HepG2 (cell line): ENCODE results near the gene PIP4K2C. TPM values are rescaled to one million over a fixed set of nuclear protein-coding genes. Genes with fewer than 3 reads are reported as not detected.

ENCODE experiments used
- ATAC-seq: fragments of 200-7000 bp; cut with Tn5 transposase; 3 replicates; pipeline ENCODE4 v1.9.1; 2020; ENCODE audit warnings: mild to moderate bottlenecking, moderate library complexity
- BruUV-seq: library from RNA; stranded (reverse); fragments of 400-500 nt; replicated peaks from 2 replicates; lab custom pipeline; 2021; lab: Mats Ljungman, UMichigan
- CTCF ChIA-PET: fragments of 300-600 bp; formaldehyde crosslinking; extraction: SDS; loops from one replicate; lab custom pipeline; 2021; ENCODE audit warnings: low total read pairs, inconsistent platforms, low intra/inter-chr PET ratio; lab: Yijun Ruan, JAX
- POLR2A ChIA-PET: fragments of 350-600 bp; sonication (Branson Sonifier 250); formaldehyde crosslinking; loops from one replicate; lab custom pipeline; 2020; ENCODE audit warnings: antibody characterized with exemption, inconsistent platforms; lab: Yijun Ruan, JAX
- DNase-seq: peaks from one replicate; pipeline ENCODE4 v3.0.0-alpha.2; 2015; ENCODE audit warnings: low spot score
- FAIRE-seq: peaks from 3 replicates; lab custom pipeline; 2011; peaks lifted over from hg19 to GRCh38; lab: Jason Lieb, UNC
- H2AFZ ChIP-seq: one replicate; pipeline ENCODE4 v1.6.1; 2011; ENCODE audit warnings: low read length, inconsistent platforms
- H3K27ac ChIP-seq: fragments of 300-600 bp; 3 replicates; pipeline ENCODE4 v1.8.0; 2011; ENCODE audit warnings: mixed run types, mild to moderate bottlenecking, mixed read lengths, low read length, inconsistent platforms; ENCODE audit not compliant: insufficient read depth; ENCODE audit errors: extremely low read length
- H3K27me3 ChIP-seq, 2 experiments: fragments of 200-600 bp in 1 of 2; 2 replicates in 1 of 2; 3 replicates in 1 of 2; pipeline versions ENCODE4 v1.6.0 to v1.8.0; 2011; ENCODE audit warnings: low read length in 2 of 2, mild to moderate bottlenecking in 2 of 2, moderate library complexity in 2 of 2, inconsistent platforms in 1 of 2; ENCODE audit not compliant: insufficient read depth in 2 of 2, control insufficient read depth in 1 of 2
- H3K36me3 ChIP-seq, 2 experiments: fragments of 200-600 bp in 1 of 2; replicated peaks in 1 of 2; 2 replicates in 1 of 2; 3 replicates in 1 of 2; pipeline versions ENCODE4 v1.5.1 to v1.8.0; 2011; ENCODE audit warnings: low read length in 2 of 2, inconsistent platforms in 1 of 2; ENCODE audit not compliant: insufficient read depth in 2 of 2, control insufficient read depth in 1 of 2
- H3K4me1 ChIP-seq: 2 replicates; pipeline ENCODE4 v1.5.1; 2012; ENCODE audit warnings: low read length, inconsistent platforms; ENCODE audit not compliant: insufficient read depth
- H3K4me2 ChIP-seq: 2 replicates; pipeline ENCODE4 v1.6.0; 2011; ENCODE audit warnings: low read depth, low read length, inconsistent platforms
- H3K4me3 ChIP-seq, 3 experiments: fragments of 200-600 bp in 1 of 3; sonication (generic), shearing (Covaris generic) in 1 of 3; replicated peaks in 1 of 3; 2 replicates each; pipeline ENCODE4 v1.5.1; 2011 to 2016; ENCODE audit warnings: low read length in 3 of 3, inconsistent platforms in 2 of 3, low read depth in 2 of 3, mild to moderate bottlenecking in 2 of 3, control low read depth in 1 of 3, mixed read lengths in 1 of 3; ENCODE audit not compliant: insufficient read depth in 1 of 3
- H3K79me2 ChIP-seq: one replicate; pipeline ENCODE4 v1.6.1; 2011; ENCODE audit warnings: low read length, inconsistent platforms; ENCODE audit not compliant: insufficient read depth
- H3K9ac ChIP-seq: 2 replicates; pipeline ENCODE4 v1.6.0; 2011; ENCODE audit warnings: mild to moderate bottlenecking, low read depth, low read length, inconsistent platforms; ENCODE audit not compliant: insufficient read depth
- H3K9me3 ChIP-seq: 2 replicates; pipeline ENCODE4 v1.5.1; 2012; ENCODE audit warnings: mild to moderate bottlenecking, low read length
- H4K20me1 ChIP-seq: 2 replicates; pipeline ENCODE4 v1.6.0; 2011; ENCODE audit warnings: inconsistent platforms, mild to moderate bottlenecking, low read length, moderate library complexity; ENCODE audit not compliant: insufficient read depth
- JARID2 ChIP-seq: sonication (generic); formaldehyde crosslinking; IDR thresholded peaks from 2 replicates; pipeline ENCODE4 v1.8.1; 2023; ENCODE audit warnings: missing genetic modification reagents, inconsistent platforms; ENCODE audit not compliant: insufficient replicate concordance
- PRPF4 ChIP-seq: fragments of 200-400 bp; formaldehyde crosslinking; IDR thresholded peaks from 2 replicates; pipeline ENCODE4 v1.6.1; 2016; ENCODE audit warnings: low read length, low read depth; ENCODE audit not compliant: poor library complexity, severe bottlenecking
- YEATS2 ChIP-seq: sonication (generic); formaldehyde crosslinking; IDR thresholded peaks from 2 replicates; pipeline ENCODE4 v1.4.0; 2020; ENCODE audit warnings: missing genetic modification reagents, borderline replicate concordance
- ZSCAN25 ChIP-seq: sonication (generic); formaldehyde crosslinking; IDR thresholded peaks from 2 replicates; pipeline ENCODE4 v1.8.0; 2022; ENCODE audit warnings: mild to moderate bottlenecking, missing genetic modification reagents
- WGBS: methylation state at CpG from one replicate; pipeline ENCODE4 v1.1.6; 2017; ENCODE audit warnings: low lambda C conversion rate; 5-methylcytosine and 5-hydroxymethylcytosine counted together
- in situ Hi-C: cut with HindIII; loops from 2 replicates; pipeline ENCODE4 v1.10.0; 2017; ENCODE audit warnings: low pct_unique_long_range_greater_than_20kb; ENCODE audit not compliant: extremely low pct_ligation_motif_present
- intact Hi-C: fragments of 100-400 bp; cut with micrococcal nuclease; formaldehyde crosslinking; loops from one replicate; pipeline ENCODE4 v1.10.0; 2022; ENCODE audit not compliant: unreplicated experiment
- polyA plus RNA-seq, 8 experiments: library from polyadenylated mRNA; depleted of rRNA in 3 of 8; stranded (reverse) in 7 of 8; unstranded in 1 of 8; fragments of >200 nt; fragmentation: Illumina TruSeq in 4 of 8; extraction: Trizol in 4 of 8; gene quantifications; 2 replicates each; pipeline versions ENCODE4 v1.2.1 to v1.2.3, GENCODE V29; 2011 to 2016; ENCODE audit warnings: low read depth in 4 of 8, missing spikeins in 1 of 8, mixed read lengths in 1 of 8; ENCODE audit not compliant: insufficient read depth in 1 of 8
- total RNA-seq, 5 experiments: library from RNA; depleted of rRNA; stranded (reverse); fragments of >200 nt; fragmentation: Illumina TruSeq; extraction: Trizol; gene quantifications; 2 replicates each; pipeline ENCODE4 v1.2.3, GENCODE V29; 2016; ENCODE audit warnings: low read depth in 1 of 5
- TF ChIP-seq, protein P1 (sequence below): IDR thresholded peaks from 2 replicates; pipeline ENCODE4 v1.6.1; 2016

PIP4K2C gene
- total and polyA plus RNA-seq, 2 of the 13 experiments (the other 11 are each of a cell fraction or from before 2014, with no cell fraction given), result 23.3 to 26.4 TPM

DNA sequence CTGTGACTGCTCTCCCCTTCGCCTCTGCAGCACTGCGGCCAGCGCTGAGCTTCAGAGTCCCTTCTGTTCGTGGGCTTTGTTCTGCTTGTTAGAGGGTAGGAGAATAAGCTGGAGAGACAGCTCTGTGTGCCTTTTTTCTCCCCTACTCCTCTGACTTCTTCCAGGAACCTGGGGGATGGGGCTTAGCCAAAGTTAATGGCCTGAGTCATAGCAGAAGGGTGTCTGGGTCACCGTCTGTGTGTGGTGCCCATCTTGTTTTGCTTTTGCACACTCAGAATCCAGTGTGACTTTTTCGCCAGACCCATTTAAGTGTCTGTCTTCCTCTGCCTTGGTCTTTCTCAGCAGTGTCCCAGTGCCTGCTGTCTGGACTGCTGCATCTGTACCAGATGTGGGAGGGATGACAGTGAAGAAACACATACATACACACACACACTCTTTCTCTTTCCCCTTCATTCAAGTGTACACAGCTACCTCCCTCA, 38.1 kb upstream of the PIP4K2C start:
- POLR2A ChIA-PET, result interaction anchor here (1.4 kb wide), 1 partner anchor 23 kb away, joined by 6 read pairs; no protein-coding TSS in a partner anchor
- Histone ChIP-seq H4K20me1 (no peaks in the 10 kb centered on the region), H3K79me2 (no peaks in the 10 kb centered on the region), H3K36me3 (no peaks in the 10 kb centered on the region), H2AFZ (no peak overlapping the region), H3K27ac (no peak overlapping the region), H3K4me2 (no peak overlapping the region; the same call in 1 of the 2 replicates), H3K9ac (no peak overlapping the region), H3K9me3 (no peaks in the 10 kb centered on the region), H3K27me3 (peaks cover 1 to 24% of the 10 kb centered on the region in 2 experiments; a peak in 3 of 5 replicates), H3K4me1 (peaks cover 37% of the 10 kb centered on the region), H3K4me3 (no peak overlapping the region)
- FAIRE-seq (no peak), DNase-seq (no peak), ATAC-seq (no peak)
- CTCF ChIA-PET, result no interaction called here
- TF ChIP-seq JARID2 (CRISPR knock-in tag), result no peak
- TF ChIP-seq, protein P1, sequence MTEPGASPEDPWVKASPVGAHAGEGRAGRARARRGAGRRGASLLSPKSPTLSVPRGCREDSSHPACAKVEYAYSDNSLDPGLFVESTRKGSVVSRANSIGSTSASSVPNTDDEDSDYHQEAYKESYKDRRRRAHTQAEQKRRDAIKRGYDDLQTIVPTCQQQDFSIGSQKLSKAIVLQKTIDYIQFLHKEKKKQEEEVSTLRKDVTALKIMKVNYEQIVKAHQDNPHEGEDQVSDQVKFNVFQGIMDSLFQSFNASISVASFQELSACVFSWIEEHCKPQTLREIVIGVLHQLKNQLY, result no peak
- TF ChIP-seq PRPF4, result no peak
- no peak for TF ChIP-seq YEATS2 (CRISPR knock-in tag)
- WGBS, result 57% methylated on average over 6 of the region's 6 CpGs
- in situ Hi-C loops, result no loop called here
- BruUV-seq, result no TSS peak
- intact Hi-C loops, result no loop called here

DNA sequence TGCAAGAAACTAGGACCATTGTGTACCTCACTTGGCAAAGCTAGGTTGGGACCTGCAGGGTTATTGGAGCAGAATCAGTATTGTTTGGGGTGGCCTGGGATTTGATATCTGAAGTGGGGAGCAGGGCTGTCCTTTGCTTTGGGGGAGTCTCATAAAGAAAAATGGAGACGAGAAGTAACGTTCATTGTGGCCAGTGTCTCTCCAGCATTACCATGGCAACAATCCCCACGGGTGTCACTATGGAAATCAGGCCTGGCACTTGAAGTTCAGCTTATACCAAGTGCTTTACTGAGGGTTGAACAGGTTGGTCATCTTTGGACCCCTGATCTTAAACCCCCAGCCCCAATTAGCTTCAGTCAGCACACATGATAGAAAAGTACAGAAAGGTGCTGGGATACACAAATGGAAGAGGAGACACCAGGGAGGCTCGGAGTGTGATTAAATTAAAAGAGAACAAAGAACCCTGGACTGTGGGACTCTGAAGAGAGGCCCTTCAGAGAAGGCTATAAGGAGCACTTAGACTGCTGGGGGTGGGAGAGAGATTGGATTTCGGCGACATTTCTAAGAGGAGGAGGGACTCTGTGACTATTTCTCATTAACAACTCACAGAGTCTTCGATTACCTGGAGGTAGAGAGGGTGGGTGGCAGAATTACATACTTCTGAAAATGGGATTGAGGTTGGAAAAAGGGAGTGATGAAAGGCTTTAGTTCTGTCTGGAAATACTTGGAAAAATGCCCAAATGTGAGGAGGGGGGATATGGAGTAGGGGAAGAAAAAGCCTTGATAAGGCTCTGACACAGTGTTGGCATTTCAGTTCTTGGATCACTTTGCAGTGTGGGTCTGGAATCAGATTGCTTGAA, 37.4 kb upstream of the PIP4K2C start:
- CTCF ChIA-PET, result no interaction called here
- H3K9ac ChIP-seq, result no peak overlapping the region
- no peak for ATAC-seq
- H3K4me3 ChIP-seq, result no peak overlapping the region
- H3K9me3 ChIP-seq, result no peaks in the 10 kb centered on the region
- H3K4me2 ChIP-seq, result no peak overlapping the region
- H3K27me3 ChIP-seq, result peaks cover 1 to 21% of the 10 kb centered on the region in 2 experiments; a peak in 3 of 5 replicates
- no peaks in the 10 kb centered on the region for H3K79me2 ChIP-seq
- no peak overlapping the region for H3K27ac ChIP-seq
- in situ Hi-C loops (no loop called here), intact Hi-C loops (no loop called here)
- no TSS peak for BruUV-seq
- H2AFZ ChIP-seq, result no peak overlapping the region
- FAIRE-seq, result no peak
- no peak for TF ChIP-seq ZSCAN25 (CRISPR knock-in tag)
- POLR2A ChIA-PET, result interaction anchor here (1.1 to 1.4 kb wide), 2 partner anchors 22 kb away, joined by 4 to 6 read pairs; no protein-coding TSS in a partner anchor
- H3K4me1 ChIP-seq, result peaks cover 35% of the 10 kb centered on the region
- H4K20me1 ChIP-seq, result no peaks in the 10 kb centered on the region
- no peak for DNase-seq
- H3K36me3 ChIP-seq, result no peaks in the 10 kb centered on the region
- 29% methylated on average over 7 of the region's 7 CpGs for WGBS
